H1 (cell line): ENCODE data around the gene FRMD4B. TPM values are rescaled to one million over a fixed set of nuclear protein-coding genes. Genes with fewer than 3 reads are reported as not detected.

Experiments
- CTCF ChIA-PET: fragments of 300-600 bp; sonication (Branson Sonifier 250); formaldehyde crosslinking; loops from one replicate; lab custom pipeline; 2021; ENCODE audit not compliant: partially characterized antibody; lab: Charles Lee
- POLR2A ChIA-PET: fragments of 300-600 bp; sonication (Branson Sonifier 250); formaldehyde crosslinking; loops from one replicate; lab custom pipeline; 2021; ENCODE audit warnings: inconsistent platforms; ENCODE audit not compliant: partially characterized antibody; lab: Charles Lee
- DNase-seq, 2 experiments: peaks; one replicate each; pipeline versions ENCODE4 v3.0.0 to v3.0.0-alpha.2; 2010 to 2022; ENCODE audit warnings: low spot score in 2 of 2, low read depth in 1 of 2, mixed read lengths in 1 of 2
- FAIRE-seq: peaks from 2 replicates; lab custom pipeline; 2011; peaks lifted over from hg19 to GRCh38; lab: Jason Lieb, UNC
- H2AFZ ChIP-seq: 2 replicates; pipeline ENCODE4 v1.8.1; 2012; ENCODE audit warnings: low read length, inconsistent platforms
- H2AK5ac ChIP-seq: 2 replicates; pipeline ENCODE4 v1.6.1; 2013; ENCODE audit warnings: low read depth, low read length
- H2BK120ac ChIP-seq: replicated peaks from 2 replicates; pipeline ENCODE3; 2013; ENCODE audit warnings: low read depth, low read length, inconsistent platforms
- H2BK12ac ChIP-seq: 2 replicates; pipeline ENCODE4 v1.6.1; 2013; ENCODE audit warnings: low read depth, low read length
- H2BK15ac ChIP-seq: 2 replicates; pipeline ENCODE4 v1.6.1; 2013; ENCODE audit warnings: low read length
- H2BK20ac ChIP-seq: 2 replicates; pipeline ENCODE4 v1.6.1; 2013; ENCODE audit warnings: low read length
- H2BK5ac ChIP-seq: 2 replicates; pipeline ENCODE4 v1.6.1; 2013; ENCODE audit warnings: low read depth, low read length
- H3K14ac ChIP-seq: 2 replicates; pipeline ENCODE4 v1.6.1; 2013; ENCODE audit warnings: inconsistent platforms; ENCODE audit not compliant: insufficient read length
- H3K18ac ChIP-seq: 2 replicates; pipeline ENCODE4 v1.6.1; 2013; ENCODE audit warnings: low read length; ENCODE audit errors: extremely low read depth
- H3K23ac ChIP-seq: 2 replicates; pipeline ENCODE4 v1.6.1; 2013; ENCODE audit warnings: inconsistent platforms; ENCODE audit not compliant: insufficient read length
- H3K23me2 ChIP-seq: 2 replicates; pipeline ENCODE4 v1.6.1; 2013; ENCODE audit warnings: low read depth, low read length
- H3K27ac ChIP-seq: 2 replicates; pipeline ENCODE4 v1.6.1; 2011; ENCODE audit warnings: low read depth, low read length, inconsistent platforms
- H3K27me3 ChIP-seq, 4 experiments: replicated peaks in 1 of 4; 1 replicate in 1 of 4; 2 replicates in 3 of 4; pipeline versions ENCODE4 v1.6.1 to v1.8.1; 2011 to 2013; ENCODE audit warnings: low read length in 3 of 4, mild to moderate bottlenecking in 3 of 4, inconsistent platforms in 2 of 4, mixed read lengths in 2 of 4, moderate library complexity in 1 of 4; ENCODE audit not compliant: control insufficient read depth in 3 of 4, insufficient read depth in 3 of 4; ENCODE audit errors: extremely low read depth in 1 of 4
- H3K36me3 ChIP-seq, 4 experiments: 2 replicates each; pipeline versions ENCODE4 v1.6.1 to v1.8.1; 2011 to 2013; ENCODE audit warnings: mild to moderate bottlenecking in 4 of 4, low read length in 3 of 4, moderate library complexity in 2 of 4, control low read depth in 1 of 4, inconsistent platforms in 1 of 4; ENCODE audit not compliant: insufficient read depth in 4 of 4, control insufficient read depth in 2 of 4
- H3K4ac ChIP-seq: replicated peaks from 2 replicates; pipeline ENCODE3; 2013; ENCODE audit warnings: low read length, low read depth, mixed read lengths, inconsistent platforms; ENCODE audit not compliant: insufficient read length
- H3K4me1 ChIP-seq, 4 experiments: replicated peaks in 1 of 4; 1 replicate in 1 of 4; 2 replicates in 3 of 4; pipeline versions ENCODE4 v1.6.1 to v1.8.1; 2011 to 2013; ENCODE audit warnings: low read length in 3 of 4, inconsistent platforms in 2 of 4, mixed read lengths in 1 of 4; ENCODE audit not compliant: insufficient read depth in 4 of 4, control insufficient read depth in 3 of 4
- H3K4me2 ChIP-seq, 2 experiments: 2 replicates each; pipeline versions ENCODE4 v1.6.1 to v1.8.1; 2011 to 2013; ENCODE audit warnings: low read depth in 2 of 2, low read length in 2 of 2, control low read depth in 1 of 2, inconsistent platforms in 1 of 2, mild to moderate bottlenecking in 1 of 2; ENCODE audit not compliant: insufficient read depth in 1 of 2
- H3K4me3 ChIP-seq, 4 experiments: fragments of 200-600, 300-600 bp in 1 of 4; sonication (generic), shearing (Covaris generic), sonication (Bioruptor Twin) in 1 of 4; 2 replicates each; pipeline versions ENCODE4 v1.5.1 to v1.8.1; 2011 to 2016; ENCODE audit warnings: low read length in 4 of 4, low read depth in 3 of 4, control low read depth in 2 of 4, inconsistent platforms in 2 of 4, mild to moderate bottlenecking in 2 of 4, mixed read lengths in 1 of 4, moderate library complexity in 1 of 4; ENCODE audit not compliant: insufficient read depth in 2 of 4; ENCODE audit errors: extremely low read depth in 1 of 4
- H3K56ac ChIP-seq: replicated peaks from 2 replicates; pipeline ENCODE3; 2013; ENCODE audit warnings: low read depth, mild to moderate bottlenecking, mixed read lengths, low read length, inconsistent platforms; ENCODE audit not compliant: insufficient read length
- H3K79me1 ChIP-seq: 2 replicates; pipeline ENCODE4 v1.6.1; 2013; ENCODE audit warnings: low read depth, low read length, control low read depth
- H3K79me2 ChIP-seq, 2 experiments: 2 replicates each; pipeline versions ENCODE4 v1.6.1 to v1.8.1; 2012 to 2013; ENCODE audit warnings: low read length in 2 of 2, mild to moderate bottlenecking in 2 of 2, inconsistent platforms in 1 of 2; ENCODE audit not compliant: insufficient read depth in 2 of 2, control insufficient read depth in 1 of 2
- H3K9ac ChIP-seq, 4 experiments: replicated peaks in 1 of 4; 1 replicate in 1 of 4; 2 replicates in 3 of 4; pipeline versions ENCODE4 v1.6.1 to v1.8.1; 2011 to 2013; ENCODE audit warnings: low read depth in 3 of 4, low read length in 3 of 4, control low read depth in 2 of 4, mild to moderate bottlenecking in 2 of 4, moderate library complexity in 2 of 4, inconsistent platforms in 1 of 4; ENCODE audit errors: extremely low read depth in 1 of 4
- H3K9me3 ChIP-seq, 2 experiments: 2 replicates each; pipeline versions ENCODE4 v1.6.1 to v1.8.1; 2012 to 2013; ENCODE audit warnings: mild to moderate bottlenecking in 2 of 2, moderate library complexity in 2 of 2, control low read depth in 1 of 2, inconsistent platforms in 1 of 2, low read depth in 1 of 2, low read length in 1 of 2, mixed read lengths in 1 of 2; ENCODE audit not compliant: insufficient read depth in 2 of 2
- H4K20me1 ChIP-seq, 2 experiments: replicated peaks in 1 of 2; 2 replicates each; pipeline versions ENCODE3 to v1.8.1; 2011 to 2013; ENCODE audit warnings: inconsistent platforms in 2 of 2, low read length in 2 of 2, mild to moderate bottlenecking in 1 of 2; ENCODE audit not compliant: insufficient read depth in 2 of 2, control insufficient read depth in 1 of 2
- H4K5ac ChIP-seq: 2 replicates; pipeline ENCODE4 v1.6.1; 2013; ENCODE audit warnings: low read length, low read depth, mixed read lengths, inconsistent platforms; ENCODE audit not compliant: insufficient read length
- H4K8ac ChIP-seq: 2 replicates; pipeline ENCODE4 v1.8.0; 2013; ENCODE audit warnings: mild to moderate bottlenecking, moderate library complexity, low read length, inconsistent platforms; ENCODE audit not compliant: insufficient read depth; ENCODE audit errors: extremely low read depth
- H4K91ac ChIP-seq: replicated peaks from 2 replicates; pipeline ENCODE3; 2013; ENCODE audit warnings: low read length, mixed read lengths, inconsistent platforms; ENCODE audit not compliant: insufficient read length
- RAD21 ChIP-seq, 2 experiments: IDR thresholded peaks in 1 of 2; conservative IDR thresholded peaks in 1 of 2; 2 replicates each; pipeline ENCODE4 v1.6.1; 2011; ENCODE audit warnings: low read depth in 2 of 2, low read length in 2 of 2, improper control_type of control experiment in 1 of 2, inconsistent platforms in 1 of 2, mild to moderate bottlenecking in 1 of 2, moderate library complexity in 1 of 2
- YY1 ChIP-seq: IDR thresholded peaks from 2 replicates; pipeline ENCODE4 v1.6.1; 2011; ENCODE audit warnings: low read depth, mild to moderate bottlenecking, low read length
- WGBS, 2 experiments: shearing (Covaris generic) in 1 of 2; methylation state at CpG; one replicate each; pipeline versions ENCODE4 v1.1.6 to v1.1.7; 2013 to 2015; ENCODE audit warnings: low lambda C conversion rate in 2 of 2, mixed read lengths in 2 of 2, inconsistent platforms in 1 of 2, low coverage in 1 of 2, missing lambda C conversion rate in 1 of 2; ENCODE audit not compliant: insufficient replicate concordance in 2 of 2, insufficient coverage in 1 of 2, insufficient read length in 1 of 2; ENCODE audit errors: extremely low coverage in 1 of 2, missing lambda C conversion rate in 1 of 2; 5-methylcytosine and 5-hydroxymethylcytosine counted together
- polyA plus RNA-seq, 7 experiments: library from polyadenylated mRNA; depleted of rRNA in 3 of 7; stranded (reverse) in 5 of 7; unstranded in 2 of 7; fragments of >200 nt in 5 of 7; fragments of 200-250 nt in 2 of 7; gene quantifications; 1 replicate in 5 of 7; 2 replicates in 1 of 7; 4 replicates in 1 of 7; pipeline versions ENCODE4 v1.2.1 to v1.2.3, GENCODE V29; 2011 to 2013; ENCODE audit warnings: missing spikeins in 2 of 7, mixed read lengths in 2 of 7
- total RNA-seq: library from RNA; stranded (reverse); fragmentation: NEBNext Ultra II Directional; extraction: Animal tissue kit (Norgen Biotek cat#: 25700); gene quantifications from 2 replicates; pipeline ENCODE4 v1.2.1, GENCODE V29; 2021
- TF ChIP-seq, protein P1 (sequence below), 3 experiments: IDR thresholded peaks; 1 replicate in 2 of 3; 2 replicates in 1 of 3; pipeline versions ENCODE4 v1.5.1 to v1.6.1; 2011; ENCODE audit warnings: low read length in 3 of 3, mild to moderate bottlenecking in 3 of 3, inconsistent platforms in 2 of 3, low read depth in 1 of 3, moderate library complexity in 1 of 3; ENCODE audit not compliant: insufficient read depth in 1 of 3; ENCODE audit errors: control extremely low read depth in 1 of 3

The FRMD4B gene
- total and polyA plus RNA-seq, 2 of the 8 experiments (the other 6 are each of a cell fraction or from before 2014, with no cell fraction given): 2.7 to 7.2 TPM

DNA sequence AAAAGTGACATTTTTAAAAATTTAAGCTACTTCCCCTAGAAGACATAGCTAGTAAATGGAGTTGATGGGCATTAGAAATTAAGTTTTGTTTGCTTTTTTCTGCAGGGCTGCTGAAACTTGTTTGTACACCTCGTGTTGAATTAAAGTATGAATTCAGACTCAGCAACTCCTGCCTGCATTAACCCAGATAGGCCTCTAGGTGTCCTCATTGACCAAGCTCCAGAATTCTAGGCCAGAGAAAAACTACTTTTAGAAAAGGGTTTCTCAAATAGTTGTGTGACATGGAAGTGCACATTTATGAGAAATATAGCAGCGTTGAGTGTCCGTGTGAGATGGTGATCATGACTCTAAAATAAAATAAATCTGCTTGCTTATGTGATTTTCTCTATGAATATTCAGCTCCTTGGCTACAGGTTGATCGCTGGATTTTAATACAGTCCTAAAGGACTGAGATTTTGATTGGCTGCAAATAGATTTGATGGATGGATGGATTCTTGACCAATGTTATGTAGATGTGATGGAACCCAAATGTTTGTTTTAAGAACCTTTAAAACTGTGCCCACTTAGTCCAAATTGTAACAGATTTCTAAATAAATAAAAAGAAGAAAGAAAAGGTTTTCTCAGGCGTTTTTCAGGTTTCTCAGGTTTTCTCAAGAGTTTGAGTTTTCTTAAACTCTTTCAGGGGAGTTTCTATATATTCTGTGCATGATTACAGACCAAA, 224.1 kb downstream of the FRMD4B start:
- H3K18ac ChIP-seq: no peak overlapping the region
- FAIRE-seq: peak; percentile 95
- H4K20me1 ChIP-seq: no peaks in the 10 kb centered on the region

More for the DNA sequence above, 224.1 kb downstream of the FRMD4B start:
- Histone ChIP-seq H3K23me2 (no peaks in the 10 kb centered on the region), H3K79me1 (no peaks in the 10 kb centered on the region), H2BK20ac (no peak overlapping the region), H3K9ac (no peak overlapping the region), H3K4me1 (no peaks in the 10 kb centered on the region; a peak in 1 of 7 replicates), H3K79me2 (no peaks in the 10 kb centered on the region), H3K23ac (no peak overlapping the region), H3K27ac (no peak overlapping the region), H3K27me3 (no peaks in the 10 kb centered on the region), H2AFZ (no peak overlapping the region), H2BK15ac (no peak overlapping the region), H3K36me3 (no peaks in the 10 kb centered on the region), H4K5ac (no peak overlapping the region), H3K4me2 (no peak overlapping the region), H2BK12ac (no peak overlapping the region), H3K9me3 (no peaks in the 10 kb centered on the region), H2BK120ac (no peak overlapping the region), H3K4me3 (no peak overlapping the region), H3K56ac (no peak overlapping the region), H2AK5ac (no peak overlapping the region), H3K4ac (no peak overlapping the region), H4K8ac (no peak overlapping the region), H3K14ac (no peak overlapping the region), H4K91ac (no peak overlapping the region), H2BK5ac (no peak overlapping the region)
- POLR2A ChIA-PET: interaction anchor here (0.7 kb wide), 1 partner anchor 72 kb away, joined by 4 read pairs; no protein-coding TSS in a partner anchor
- WGBS, 2 experiments: 48% methylated on average over 5 of the region's 5 CpGs; no CpG with 5 or more reads in 1 of the 2 experiments
- DNase-seq: no peak
- TF ChIP-seq, protein P1, sequence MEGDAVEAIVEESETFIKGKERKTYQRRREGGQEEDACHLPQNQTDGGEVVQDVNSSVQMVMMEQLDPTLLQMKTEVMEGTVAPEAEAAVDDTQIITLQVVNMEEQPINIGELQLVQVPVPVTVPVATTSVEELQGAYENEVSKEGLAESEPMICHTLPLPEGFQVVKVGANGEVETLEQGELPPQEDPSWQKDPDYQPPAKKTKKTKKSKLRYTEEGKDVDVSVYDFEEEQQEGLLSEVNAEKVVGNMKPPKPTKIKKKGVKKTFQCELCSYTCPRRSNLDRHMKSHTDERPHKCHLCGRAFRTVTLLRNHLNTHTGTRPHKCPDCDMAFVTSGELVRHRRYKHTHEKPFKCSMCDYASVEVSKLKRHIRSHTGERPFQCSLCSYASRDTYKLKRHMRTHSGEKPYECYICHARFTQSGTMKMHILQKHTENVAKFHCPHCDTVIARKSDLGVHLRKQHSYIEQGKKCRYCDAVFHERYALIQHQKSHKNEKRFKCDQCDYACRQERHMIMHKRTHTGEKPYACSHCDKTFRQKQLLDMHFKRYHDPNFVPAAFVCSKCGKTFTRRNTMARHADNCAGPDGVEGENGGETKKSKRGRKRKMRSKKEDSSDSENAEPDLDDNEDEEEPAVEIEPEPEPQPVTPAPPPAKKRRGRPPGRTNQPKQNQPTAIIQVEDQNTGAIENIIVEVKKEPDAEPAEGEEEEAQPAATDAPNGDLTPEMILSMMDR (IDR thresholded peaks at IDR 0.05; ENCODE audit: control extremely low read depth in 1 of 3, insufficient read depth in 1 of 3, low read depth in 1 of 3, low read length in 3 of 3): peak in 2 of 3 experiments; percentile 83 to 84; a peak in 3 of 4 replicates
- TF ChIP-seq YY1 (no peak), RAD21 (IDR thresholded peaks at IDR 0.05 in 1 of 2, conservative IDR thresholded peaks at IDR 0.05 in 1 of 2; ENCODE audit: low read depth in 2 of 2, low read length in 2 of 2) (peak; percentile 96 to 98)
- CTCF ChIA-PET: interaction anchor here (0.6 to 13.8 kb wide), 78 partner anchors 10 to 1693 kb away, joined by 3 to 471 read pairs (median 5); no protein-coding TSS in a partner anchor
